Measurements from ENCODE around the gene PDPN.

PDPN gene

DNA sequence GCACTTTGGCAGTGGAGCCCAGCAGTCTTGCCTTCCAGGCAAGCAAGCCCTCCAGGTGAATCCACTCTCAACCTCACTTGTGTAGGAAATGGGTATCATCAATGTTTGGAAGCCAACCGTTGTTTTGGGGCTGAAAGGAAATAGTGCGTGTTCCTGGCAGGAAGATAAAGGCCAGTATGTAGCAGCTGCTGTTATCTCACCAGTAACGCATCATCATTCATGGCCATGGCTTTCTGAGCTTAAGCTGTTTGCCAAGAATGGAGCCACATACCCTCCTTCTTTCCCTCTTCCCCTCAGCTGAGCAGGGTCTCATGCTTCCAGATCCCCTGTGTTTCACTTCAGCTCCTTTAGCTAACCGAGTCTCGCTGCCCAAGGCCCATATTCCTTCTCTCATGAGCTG lies 2.2 kb upstream of the PDPN start:
- no peak for DNase-seq

DNA sequence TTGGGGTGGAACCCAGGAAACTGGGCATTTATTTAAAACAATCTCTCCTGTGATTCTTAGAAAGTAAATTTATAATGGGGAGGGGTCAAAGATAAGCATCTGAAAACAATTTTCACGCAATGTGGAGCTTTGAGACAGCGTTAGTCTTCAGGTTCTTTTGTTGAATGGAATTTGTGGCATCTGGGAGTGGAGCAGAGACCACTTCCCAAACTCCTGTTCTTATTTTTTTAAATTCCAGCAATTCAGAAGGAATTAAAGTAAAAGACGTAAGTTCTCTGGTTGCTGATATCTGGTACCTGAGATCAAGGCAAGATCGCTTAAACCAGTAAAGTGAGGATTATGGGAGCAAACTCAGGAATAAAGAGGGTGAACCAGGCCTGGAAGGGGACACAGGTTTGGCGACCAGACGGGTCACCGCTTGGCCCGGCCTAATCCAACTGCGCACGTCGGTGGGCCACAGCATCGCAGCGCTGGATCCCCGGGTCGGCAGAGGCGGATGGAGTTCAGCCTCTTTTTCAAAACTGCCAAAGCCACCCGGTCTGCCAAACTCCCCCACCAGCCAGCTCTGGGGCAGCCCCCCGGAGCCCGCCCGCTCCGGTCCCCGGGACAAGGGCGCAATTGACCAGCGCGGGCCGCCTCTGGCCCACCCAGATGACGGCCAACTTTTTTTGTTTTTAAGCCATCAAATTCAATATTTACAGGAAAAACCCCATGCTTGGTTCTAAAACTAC lies 754 bp upstream of the PDPN start:
- no peak for DNase-seq

DNA sequence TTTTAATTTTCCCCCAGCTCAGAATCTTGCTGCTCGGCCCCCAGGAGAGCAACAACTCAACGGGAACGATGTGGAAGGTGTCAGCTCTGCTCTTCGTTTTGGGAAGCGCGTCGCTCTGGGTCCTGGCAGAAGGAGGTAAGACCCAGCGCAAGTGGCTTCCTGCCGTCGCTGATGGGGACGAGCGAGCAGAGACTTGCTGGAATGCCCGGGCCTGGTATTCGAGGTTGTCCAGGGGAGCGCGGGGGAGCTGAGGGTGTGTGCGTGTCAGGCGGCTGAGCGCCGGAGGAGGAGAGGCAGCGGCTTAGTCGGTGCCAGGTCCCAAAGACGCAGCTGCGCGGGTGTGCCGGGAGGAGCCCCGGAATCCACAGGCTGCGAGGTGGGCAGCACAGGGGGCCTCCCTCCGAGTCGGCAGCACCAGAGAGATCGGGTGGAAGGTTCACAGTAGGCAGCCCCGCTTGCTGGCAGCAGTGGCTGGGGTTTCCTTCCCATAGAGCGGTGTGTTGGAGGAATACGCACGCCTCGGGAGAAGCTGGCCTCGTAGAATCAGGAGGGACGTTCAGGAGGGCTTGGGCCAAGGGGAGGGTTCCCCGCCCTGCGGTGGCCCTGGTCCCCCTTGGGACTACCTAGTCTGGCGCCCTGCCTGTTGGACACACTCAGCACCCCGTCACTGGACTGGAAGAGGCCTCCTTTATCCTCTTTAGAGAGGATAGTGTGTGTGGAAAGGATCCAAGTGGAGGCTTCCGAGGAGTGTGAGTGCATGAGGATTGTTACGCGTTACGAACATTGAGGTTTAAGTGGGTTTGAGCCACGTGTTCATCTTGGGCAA lies 547 bp downstream of the PDPN start:
- no peak for DNase-seq

DNA sequence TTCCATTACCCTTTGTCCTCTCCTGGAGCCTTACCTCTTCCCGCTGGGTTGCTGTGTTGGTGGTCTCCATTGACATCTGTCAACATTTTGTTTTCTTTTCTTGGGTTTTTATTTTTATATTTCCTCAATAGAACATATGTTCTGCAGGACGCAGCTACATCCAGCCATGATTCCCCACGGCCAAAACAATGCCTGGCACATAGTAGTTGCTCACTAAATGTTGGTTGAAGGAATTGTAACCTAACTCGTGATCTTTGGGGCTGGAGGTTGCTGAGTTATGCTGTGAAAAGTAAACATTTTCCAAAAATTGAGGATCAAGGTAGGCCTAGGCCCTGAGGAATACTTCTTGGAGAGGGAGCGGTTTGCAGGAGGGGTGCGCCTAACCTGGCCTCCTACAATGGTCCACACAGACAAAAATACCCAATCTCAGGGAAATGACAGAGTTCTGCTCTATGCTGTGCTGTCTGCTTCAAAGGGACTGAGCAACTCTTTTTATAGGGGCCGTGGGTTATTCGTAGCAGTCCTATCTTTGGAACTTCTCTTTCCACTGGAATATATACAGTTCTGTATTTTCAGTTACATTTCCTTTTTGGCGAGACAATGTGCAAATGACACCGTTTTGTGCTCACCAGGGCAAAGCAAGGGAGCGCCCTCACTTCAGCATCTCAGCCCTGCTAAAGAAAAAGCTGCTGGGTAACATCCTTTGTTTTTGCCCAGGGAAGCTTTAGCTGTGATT lies 1.4 kb downstream of the PDPN start:
- no peak for DNase-seq

DNA sequence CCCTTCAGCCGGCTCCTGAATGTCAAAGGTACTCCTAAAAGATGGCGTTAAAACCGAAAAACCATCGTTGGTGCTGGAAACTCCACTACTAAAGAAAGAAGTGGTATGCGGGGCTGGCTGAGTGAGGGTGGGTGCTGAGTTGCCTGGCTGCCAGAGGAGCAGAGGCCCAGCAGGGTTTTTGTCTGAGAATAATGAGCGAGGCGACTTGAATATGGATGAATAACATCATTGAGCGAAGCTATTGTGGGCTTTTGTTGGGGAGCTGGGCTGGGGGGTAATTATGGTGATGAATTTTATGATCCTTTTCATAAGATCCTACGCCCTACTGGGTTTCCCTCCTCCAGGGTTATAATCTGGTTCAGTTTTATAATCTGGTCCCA lies 2.0 kb downstream of the PDPN start:
- DNase-seq, result no peak

DNA sequence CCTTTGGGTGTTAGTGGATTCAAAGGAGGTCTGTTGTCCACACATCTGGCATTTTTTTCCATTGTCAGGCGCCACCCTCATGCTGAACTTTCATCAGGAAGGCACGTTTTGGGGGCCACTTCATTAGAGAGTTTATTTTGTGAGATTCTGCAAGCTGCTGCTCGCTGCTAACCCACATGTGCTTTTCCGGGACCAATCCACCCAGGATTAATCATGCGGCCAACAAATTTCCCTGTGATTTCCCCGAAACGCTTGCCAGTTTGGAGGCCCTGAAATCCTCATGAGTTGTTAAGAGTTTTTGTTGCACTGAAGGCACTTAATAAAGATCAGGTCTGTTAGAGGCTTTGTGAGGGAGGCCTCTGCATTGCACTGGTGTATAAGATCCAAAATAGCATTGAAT lies 2.4 kb downstream of the PDPN start:
- no peak for DNase-seq

DNA sequence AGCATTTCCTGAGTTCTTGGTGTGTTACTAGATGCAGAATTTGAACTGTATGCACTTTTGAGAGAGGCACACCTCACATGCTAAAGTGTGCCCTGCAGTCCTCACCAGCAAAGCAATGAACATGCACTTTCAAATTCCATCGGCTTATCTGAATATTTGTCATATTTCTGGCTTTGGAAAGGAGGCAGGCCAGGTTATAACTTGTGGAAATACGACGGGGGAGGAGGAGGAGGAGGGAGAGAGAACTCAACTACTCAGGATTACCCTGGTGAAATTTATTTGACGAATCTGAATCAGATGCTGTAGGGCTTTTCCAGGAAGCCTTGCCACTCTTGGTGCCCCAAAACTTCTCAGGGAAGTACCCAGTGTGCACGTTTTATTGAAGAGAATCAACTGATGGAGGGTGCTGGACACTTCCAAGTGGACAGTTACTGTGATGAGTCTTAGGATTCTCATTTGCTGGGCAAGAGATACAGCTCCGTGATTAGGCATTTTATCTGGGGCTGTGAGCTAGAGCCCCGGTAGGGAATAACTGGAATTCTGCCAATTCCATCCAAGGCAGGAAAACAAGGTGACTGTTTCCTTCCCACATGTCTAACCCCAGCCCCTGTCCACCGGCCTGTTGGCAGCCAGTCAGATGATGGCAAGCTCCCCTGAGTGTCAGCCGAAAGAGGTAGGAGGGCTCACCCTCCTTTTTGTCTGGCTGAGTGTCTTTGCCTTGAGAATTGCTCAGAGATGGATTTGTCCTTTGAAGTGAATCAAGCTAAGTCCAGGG lies 3.8 kb downstream of the PDPN start:
- no peak for DNase-seq

DNA sequence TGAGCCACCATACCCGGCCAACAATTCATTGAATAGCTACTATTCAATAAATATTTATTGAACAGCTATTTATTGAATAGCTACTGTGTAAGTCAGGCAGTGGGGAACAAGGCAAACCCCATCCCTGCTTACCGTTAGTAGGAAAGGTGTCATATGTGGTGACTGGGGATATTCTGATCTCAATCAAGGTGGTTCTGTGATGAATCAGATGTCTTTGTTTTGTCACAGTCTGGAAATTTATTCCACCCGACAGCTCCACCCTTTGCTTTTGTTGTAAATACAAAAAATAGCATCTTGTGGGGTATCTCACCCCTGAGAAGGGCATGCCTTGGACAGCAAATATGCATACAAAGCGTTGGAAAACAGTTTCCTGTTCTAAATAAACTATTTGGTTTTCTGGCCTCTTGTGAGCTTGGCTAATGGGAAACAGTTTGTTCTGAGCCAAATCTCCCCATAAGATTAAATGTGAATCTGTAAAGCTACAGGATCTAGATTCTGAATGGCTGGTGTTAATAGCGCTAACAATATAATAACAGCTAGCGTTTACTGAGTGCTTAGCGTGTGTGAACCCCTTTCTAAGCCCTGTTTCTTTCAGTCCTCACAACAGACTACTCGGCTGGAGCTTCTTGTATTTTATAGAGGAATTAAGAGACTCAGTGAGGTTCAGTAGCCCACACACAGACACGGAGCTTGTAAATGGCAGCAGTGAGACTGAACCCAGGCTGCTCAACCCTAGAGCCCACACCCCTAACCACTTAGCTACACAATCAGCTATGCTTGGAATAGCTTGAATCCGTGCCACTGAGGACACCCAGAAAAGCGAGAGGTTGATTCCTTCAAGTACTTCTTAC lies 5.5 kb downstream of the PDPN start:
- no peak for DNase-seq

DNA sequence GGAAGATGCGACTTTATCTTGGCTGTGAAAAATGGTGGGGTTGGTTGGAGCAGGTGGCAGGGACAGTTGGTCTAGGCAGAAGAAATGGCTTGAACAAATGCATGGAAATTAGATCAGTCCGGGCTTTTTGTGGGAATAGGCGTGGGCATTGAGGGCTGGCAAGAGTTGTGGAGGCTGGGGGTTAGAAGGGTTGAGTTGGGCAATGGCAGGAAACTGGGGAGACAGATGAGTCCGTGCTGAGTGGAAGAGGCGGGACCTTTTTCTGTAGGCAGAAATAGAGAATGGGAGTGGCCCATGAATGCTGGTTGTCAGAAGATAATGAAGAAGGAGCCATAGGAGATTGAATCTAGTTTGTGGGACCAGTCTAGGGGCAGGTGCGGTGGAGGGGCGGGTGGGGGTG lies 6.9 kb downstream of the PDPN start:
- no peak for DNase-seq

DNA sequence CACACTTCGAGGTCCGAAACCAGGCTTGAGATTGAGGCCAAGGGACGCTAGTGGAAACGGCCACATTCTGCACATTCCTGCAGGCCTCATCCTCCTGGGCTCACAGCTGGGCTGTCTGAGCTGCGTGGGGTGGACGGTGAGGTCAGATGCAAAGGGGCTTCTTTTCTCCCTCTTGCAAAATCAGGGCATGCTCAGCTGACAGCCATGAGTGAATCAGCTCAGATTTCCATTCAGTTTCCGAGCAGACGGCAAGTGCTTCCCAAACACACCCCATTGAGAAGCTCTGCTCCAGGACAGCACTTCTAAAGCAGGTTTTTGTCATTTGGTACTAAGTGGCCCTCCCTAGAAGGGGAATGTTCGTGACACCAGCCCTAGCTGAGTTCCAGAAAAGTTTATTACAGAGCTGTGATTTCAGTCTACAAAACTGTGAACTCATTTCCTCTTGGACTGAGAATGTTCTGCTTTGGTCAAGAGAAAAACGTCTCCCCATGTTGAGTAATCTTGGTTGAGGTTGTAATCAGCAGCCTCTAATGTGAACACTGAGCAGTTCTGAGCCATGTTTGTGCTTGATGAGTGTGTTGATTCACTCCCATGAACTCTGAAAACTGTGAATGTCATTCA lies 10.0 kb downstream of the PDPN start:
- DNase-seq, result no peak

DNA sequence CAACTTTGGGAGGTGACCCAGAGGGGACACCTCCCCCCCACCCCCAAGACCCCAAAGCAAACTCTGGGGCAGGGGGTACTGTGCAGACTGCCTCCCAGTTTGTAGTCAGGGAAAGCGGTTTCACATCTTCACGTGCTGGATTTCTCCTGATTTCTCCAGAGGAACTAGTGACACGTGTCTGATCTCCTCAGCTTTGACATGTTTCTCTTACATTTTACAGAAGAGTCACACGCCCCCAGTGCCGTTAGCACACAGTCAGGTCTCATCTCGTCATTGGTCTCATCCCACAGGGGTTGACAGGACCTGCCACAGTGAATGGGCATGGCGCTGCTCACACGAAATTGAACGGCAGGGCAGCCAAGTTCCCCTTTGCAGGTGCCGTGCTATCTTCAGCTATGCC lies 11.8 kb downstream of the PDPN start:
- DNase-seq, result no peak

DNA sequence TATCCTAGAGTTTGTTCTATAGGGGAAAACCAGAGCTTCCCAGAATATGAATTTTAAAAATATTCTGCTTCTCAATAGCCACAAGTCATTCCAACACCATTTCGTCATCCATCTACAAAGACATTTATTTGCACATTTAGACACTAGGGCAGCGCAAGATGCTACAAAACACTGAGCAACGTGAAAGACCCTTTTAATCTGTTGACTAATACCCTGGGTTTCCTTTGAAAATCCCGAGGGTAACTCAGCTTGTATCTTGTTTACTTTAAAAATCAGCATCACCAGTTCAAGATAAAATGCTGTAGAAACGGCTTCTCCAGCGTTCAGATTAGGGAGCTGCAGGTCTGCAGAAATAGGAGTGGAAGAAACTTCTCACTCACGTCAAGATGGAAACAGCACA lies 13.5 kb downstream of the PDPN start:
- no peak for DNase-seq

DNA sequence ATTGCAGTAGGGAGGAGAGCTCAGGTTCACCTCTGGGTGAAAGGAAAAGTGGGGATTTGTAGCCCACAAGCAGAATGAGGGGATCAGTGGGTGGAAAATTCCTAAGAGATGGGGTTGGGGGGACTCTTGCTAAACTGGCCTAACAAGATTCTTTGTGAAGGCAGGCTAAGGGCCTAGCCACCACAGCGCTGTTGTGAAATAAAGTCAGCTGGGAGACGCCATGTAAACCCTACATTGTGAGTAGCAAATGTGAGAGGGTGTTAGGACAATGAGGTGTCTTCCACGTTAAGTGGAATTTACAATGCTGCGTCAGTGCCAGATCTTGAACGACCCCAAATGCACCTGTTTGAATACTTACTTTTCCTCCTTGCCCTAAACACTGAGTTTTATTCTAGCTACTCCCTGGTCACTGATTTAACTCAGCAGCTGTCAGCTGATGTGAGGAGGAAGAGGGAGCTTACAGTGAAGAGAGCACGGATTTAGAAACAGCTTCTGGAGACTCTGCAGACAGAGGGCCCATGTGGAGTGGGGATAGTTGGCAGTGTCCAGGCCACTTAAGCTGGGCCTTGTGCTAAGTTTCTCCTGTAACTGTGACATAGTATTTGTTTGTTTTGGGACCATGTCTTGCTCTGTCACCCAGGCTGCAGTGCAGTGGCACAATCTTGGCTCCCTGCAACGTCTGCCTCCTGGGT lies 17.3 kb downstream of the PDPN start:
- no peak for DNase-seq

DNA sequence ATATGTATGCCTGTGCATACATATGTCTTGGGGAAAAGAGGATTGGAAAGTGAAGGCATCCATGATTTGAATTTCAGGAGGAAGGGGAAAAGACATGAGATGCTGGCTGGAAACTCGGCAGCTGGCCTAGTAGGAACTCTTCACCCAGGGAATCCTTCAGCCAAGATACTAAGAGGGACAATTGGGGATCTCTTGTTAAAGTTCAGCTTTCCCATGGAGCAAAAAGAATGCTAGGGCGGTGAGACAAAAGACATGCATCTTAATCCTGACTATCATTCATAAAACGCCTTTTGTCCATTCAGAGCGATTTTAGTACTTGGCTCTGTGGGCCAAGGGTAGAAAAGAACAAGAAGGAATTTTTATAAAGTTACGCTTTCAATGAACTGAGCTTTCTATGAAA lies 20.5 kb downstream of the PDPN start:
- DNase-seq, result no peak

DNA sequence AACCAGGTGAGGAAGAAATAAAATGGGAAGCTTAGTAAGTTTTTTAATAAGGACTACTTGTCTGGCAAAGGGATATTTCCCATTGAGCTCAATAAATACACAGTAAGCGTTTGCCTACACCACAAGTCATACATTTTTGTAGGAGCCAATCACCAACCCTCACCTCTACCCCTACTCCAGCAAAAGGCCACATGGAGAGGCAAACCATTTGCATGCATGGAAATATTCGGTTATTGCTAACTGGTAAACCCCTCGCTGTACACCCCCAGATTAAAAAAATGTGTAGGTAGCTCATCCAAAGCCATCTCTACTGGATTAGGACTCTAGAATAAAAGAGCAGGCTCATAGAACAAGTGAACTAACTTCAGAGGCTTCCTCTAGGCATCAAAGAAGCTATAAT lies 21.1 kb downstream of the PDPN start:
- no peak for DNase-seq

DNA sequence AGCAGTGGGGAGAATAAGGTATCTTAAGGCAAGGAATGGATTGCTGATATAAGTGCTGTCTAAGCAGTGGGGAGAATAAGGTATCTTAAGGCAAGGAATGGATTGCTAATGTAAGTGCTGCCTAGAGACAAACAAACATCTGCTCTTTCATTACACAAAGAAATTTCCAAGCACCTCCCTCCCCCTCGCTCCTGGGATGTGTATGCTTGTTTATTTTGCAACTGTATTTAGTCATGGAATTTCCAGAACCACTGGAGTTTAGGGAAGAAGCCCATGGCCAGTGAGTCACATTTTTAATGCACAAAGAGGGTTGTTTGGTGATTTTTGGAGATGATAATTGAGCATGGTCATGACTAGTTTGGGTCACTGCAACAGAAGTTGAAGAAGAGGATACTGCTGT lies 21.5 kb downstream of the PDPN start:
- no peak for DNase-seq

DNA sequence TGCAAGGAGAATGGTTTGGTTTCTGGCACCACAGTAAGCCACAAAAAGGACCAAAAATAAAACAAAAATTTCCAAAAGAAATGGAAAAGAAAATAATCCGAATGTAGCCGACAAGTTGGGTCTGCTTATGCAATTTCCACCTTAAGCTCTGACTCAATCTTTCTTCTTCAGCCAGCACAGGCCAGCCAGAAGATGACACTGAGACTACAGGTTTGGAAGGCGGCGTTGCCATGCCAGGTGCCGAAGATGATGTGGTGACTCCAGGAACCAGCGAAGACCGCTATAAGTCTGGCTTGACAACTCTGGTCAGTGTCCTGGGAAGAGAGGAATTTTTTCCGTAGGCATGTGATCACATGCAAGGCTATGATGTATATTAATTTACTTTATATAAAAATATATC lies 23.4 kb downstream of the PDPN start:
- DNase-seq, result no peak

DNA sequence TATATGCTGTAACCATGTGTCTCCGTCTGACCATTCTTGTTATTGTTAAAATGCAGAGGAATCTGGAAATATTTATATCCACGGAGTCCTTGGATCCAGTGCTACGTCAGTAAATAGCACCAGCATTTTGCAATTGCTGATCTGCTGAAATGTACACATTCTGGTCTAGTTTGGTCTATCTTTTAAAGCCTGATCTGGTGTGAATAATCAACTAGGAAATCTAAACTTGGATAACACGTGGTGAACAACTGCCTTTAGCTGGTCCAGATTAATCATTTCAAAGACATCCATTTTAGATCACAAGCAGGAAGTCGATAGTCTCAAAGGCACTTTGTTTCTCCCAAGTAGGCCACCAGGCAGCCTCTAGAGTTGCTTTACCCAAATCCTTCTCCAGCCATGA lies 32.6 kb downstream of the PDPN start:
- DNase-seq, result no peak

DNA sequence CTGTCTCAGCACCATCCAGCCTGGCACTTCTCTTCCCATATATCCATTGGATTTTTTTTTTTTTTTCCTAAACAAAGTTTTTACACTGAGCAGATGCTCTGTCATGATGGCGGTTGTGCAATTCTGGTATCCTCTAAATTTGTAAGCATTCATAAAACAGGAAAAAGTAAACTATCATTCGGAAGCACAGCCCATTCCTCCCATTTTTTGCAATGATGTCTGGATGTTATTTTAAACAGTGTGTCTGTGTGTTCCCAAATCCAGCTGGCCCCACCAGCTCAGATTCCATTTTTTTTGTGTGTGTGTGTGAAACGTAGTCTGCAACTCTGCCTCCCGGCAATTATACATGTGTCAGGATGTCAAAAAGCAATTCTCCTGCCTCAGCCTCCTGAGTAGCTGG lies 33.5 kb downstream of the PDPN start:
- no peak for DNase-seq

DNA sequence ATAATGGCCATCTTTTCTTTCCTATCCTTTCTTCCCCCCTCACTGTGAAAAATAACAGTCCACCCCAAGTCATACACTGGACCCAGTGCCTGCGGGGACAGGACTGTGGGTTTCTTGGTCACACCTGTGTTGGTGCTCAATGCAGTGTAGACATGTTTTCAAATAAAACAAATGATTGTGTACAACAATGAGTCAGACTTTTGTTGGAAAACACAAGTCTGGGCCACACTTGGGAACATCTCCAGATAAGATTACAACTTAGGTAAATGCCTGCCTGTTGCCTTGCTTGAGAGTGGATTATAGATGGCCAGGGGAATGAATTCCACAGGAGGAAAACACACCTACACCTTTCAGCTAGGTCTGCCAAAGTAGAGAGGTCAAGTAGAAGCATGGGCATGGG lies 34.1 kb downstream of the PDPN start:
- no peak for DNase-seq

DNA sequence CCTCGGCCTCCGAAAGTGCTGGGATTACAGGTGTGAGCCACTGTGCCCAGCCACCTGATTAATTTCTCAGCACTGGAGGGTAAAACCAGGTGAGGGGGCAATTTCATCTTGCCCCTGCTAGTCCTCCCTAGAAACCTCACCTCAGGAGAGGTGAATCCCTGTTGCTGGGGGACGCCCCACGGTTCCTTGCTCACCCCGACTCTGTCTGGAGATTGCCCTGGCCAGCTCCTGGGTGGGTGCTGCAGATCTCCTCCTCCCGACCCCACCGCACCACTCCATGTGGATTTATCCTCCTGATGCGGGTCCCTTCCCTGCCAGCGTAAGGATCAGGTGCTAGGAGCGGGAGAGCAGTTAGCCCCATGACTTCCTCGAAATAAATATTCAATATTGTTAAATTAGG lies 34.9 kb downstream of the PDPN start:
- no peak for DNase-seq

Measured in NCI-H1930 (cell line).